HepG2 (cell line): ENCODE data around the gene DLL4. TPM values are rescaled to one million over a fixed set of nuclear protein-coding genes. Genes with fewer than 3 reads are reported as not detected.

Experiments used
- ARID3A ChIP-seq: IDR thresholded peaks from 2 replicates; pipeline ENCODE4 v1.6.1; 2012; ENCODE audit warnings: low read depth, low read length, improper control_type of control experiment
- ARNT ChIP-seq: fragments of 450-650 bp; IDR thresholded peaks from 2 replicates; pipeline ENCODE4 v1.6.1; 2017
- CBFB ChIP-seq: sonication (generic); formaldehyde crosslinking; IDR thresholded peaks from 2 replicates; pipeline ENCODE4 v1.4.0; 2020; ENCODE audit warnings: missing genetic modification reagents
- DBP ChIP-seq: sonication (generic); formaldehyde crosslinking; IDR thresholded peaks from 2 replicates; pipeline ENCODE4 v1.4.0; 2020; ENCODE audit warnings: missing genetic modification reagents; ENCODE audit errors: not compliant biosample characterization
- E2F1 ChIP-seq: sonication (generic); formaldehyde crosslinking; IDR thresholded peaks from 2 replicates; pipeline ENCODE4 v1.5.0; 2020; ENCODE audit warnings: missing genetic modification reagents
- GZF1 ChIP-seq: sonication (generic); formaldehyde crosslinking; IDR thresholded peaks from 2 replicates; pipeline ENCODE4 v1.5.1; 2020; ENCODE audit warnings: mild to moderate bottlenecking, missing genetic modification reagents
- HDAC1 ChIP-seq: sonication (generic); formaldehyde crosslinking; IDR thresholded peaks from 2 replicates; pipeline ENCODE4 v1.5.1; 2020; ENCODE audit warnings: mild to moderate bottlenecking, missing genetic modification reagents
- HMG20B ChIP-seq: conservative IDR thresholded peaks from 2 replicates; pipeline ENCODE4 v1.6.1; 2016; ENCODE audit warnings: missing genetic modification reagents, missing compliant biosample characterization
- LCORL ChIP-seq, 2 experiments: fragments of 450-650 bp in 1 of 2; sonication (generic) in 1 of 2; formaldehyde crosslinking in 1 of 2; IDR thresholded peaks; 2 replicates each; pipeline versions ENCODE4 v1.5.0 to v1.6.1; 2017 to 2020; ENCODE audit warnings: antibody characterized with exemption in 1 of 2, missing genetic modification reagents in 1 of 2
- NCOA2 ChIP-seq: sonication (generic); formaldehyde crosslinking; IDR thresholded peaks from 2 replicates; pipeline ENCODE4 v1.8.0; 2022; ENCODE audit warnings: inconsistent platforms
- NRL ChIP-seq: sonication (generic); formaldehyde crosslinking; IDR thresholded peaks from 2 replicates; pipeline ENCODE4 v1.5.0; 2020; ENCODE audit warnings: missing genetic modification reagents, mild to moderate bottlenecking, moderate library complexity, borderline replicate concordance
- PAF1 ChIP-seq: IDR thresholded peaks from 2 replicates; pipeline ENCODE4 v1.6.1; 2016; ENCODE audit warnings: missing genetic modification reagents, missing compliant biosample characterization
- RNF2 ChIP-seq: fragments of 450-650 bp; conservative IDR thresholded peaks from 2 replicates; pipeline ENCODE4 v1.6.1; 2016; ENCODE audit warnings: low read depth
- TSC22D2 ChIP-seq: sonication (generic); formaldehyde crosslinking; IDR thresholded peaks from 2 replicates; pipeline ENCODE4 v1.5.1; 2020; ENCODE audit warnings: missing genetic modification reagents, mild to moderate bottlenecking, borderline replicate concordance
- ZIK1 ChIP-seq: sonication (generic); formaldehyde crosslinking; IDR thresholded peaks from 2 replicates; pipeline ENCODE4 v1.5.0; 2020; ENCODE audit warnings: mild to moderate bottlenecking, low read depth, missing genetic modification reagents, borderline replicate concordance
- ZMYM4 ChIP-seq: sonication (generic); formaldehyde crosslinking; IDR thresholded peaks from 2 replicates; pipeline ENCODE4 v1.8.1; 2023; ENCODE audit warnings: mild to moderate bottlenecking, missing genetic modification reagents
- ZNF121 ChIP-seq: sonication (generic); formaldehyde crosslinking; IDR thresholded peaks from 2 replicates; pipeline ENCODE4 v1.5.0; 2020; ENCODE audit warnings: mild to moderate bottlenecking, missing genetic modification reagents
- ZNF34 ChIP-seq: sonication (generic); formaldehyde crosslinking; IDR thresholded peaks from 2 replicates; pipeline ENCODE4 v1.4.0; 2020; ENCODE audit warnings: mild to moderate bottlenecking, missing genetic modification reagents, borderline replicate concordance
- ZNF512B ChIP-seq: sonication (generic); formaldehyde crosslinking; IDR thresholded peaks from 2 replicates; pipeline ENCODE4 v1.5.1; 2020; ENCODE audit warnings: missing genetic modification reagents, mild to moderate bottlenecking, borderline replicate concordance
- ZNF841 ChIP-seq: sonication (generic); formaldehyde crosslinking; IDR thresholded peaks from 2 replicates; pipeline ENCODE4 v1.8.1; 2023; ENCODE audit warnings: missing genetic modification reagents, borderline replicate concordance
- polyA plus RNA-seq, 8 experiments: library from polyadenylated mRNA; depleted of rRNA in 3 of 8; stranded (reverse) in 7 of 8; unstranded in 1 of 8; fragments of >200 nt; fragmentation: Illumina TruSeq in 4 of 8; extraction: Trizol in 4 of 8; gene quantifications; 2 replicates each; pipeline versions ENCODE4 v1.2.1 to v1.2.3, GENCODE V29; 2011 to 2016; ENCODE audit warnings: low read depth in 4 of 8, missing spikeins in 1 of 8, mixed read lengths in 1 of 8; ENCODE audit not compliant: insufficient read depth in 1 of 8
- total RNA-seq, 5 experiments: library from RNA; depleted of rRNA; stranded (reverse); fragments of >200 nt; fragmentation: Illumina TruSeq; extraction: Trizol; gene quantifications; 2 replicates each; pipeline ENCODE4 v1.2.3, GENCODE V29; 2016; ENCODE audit warnings: low read depth in 1 of 5
- TF ChIP-seq, protein P1 (sequence below): sonication (generic); formaldehyde crosslinking; IDR thresholded peaks from 2 replicates; pipeline ENCODE4 v1.8.1; 2023; ENCODE audit warnings: missing genetic modification reagents, inconsistent platforms, borderline replicate concordance

DLL4 gene
- total and polyA plus RNA-seq, 2 of the 13 experiments (the other 11 are each of a cell fraction or from before 2014, with no cell fraction given) = 0.20 to 0.25 TPM

DNA sequence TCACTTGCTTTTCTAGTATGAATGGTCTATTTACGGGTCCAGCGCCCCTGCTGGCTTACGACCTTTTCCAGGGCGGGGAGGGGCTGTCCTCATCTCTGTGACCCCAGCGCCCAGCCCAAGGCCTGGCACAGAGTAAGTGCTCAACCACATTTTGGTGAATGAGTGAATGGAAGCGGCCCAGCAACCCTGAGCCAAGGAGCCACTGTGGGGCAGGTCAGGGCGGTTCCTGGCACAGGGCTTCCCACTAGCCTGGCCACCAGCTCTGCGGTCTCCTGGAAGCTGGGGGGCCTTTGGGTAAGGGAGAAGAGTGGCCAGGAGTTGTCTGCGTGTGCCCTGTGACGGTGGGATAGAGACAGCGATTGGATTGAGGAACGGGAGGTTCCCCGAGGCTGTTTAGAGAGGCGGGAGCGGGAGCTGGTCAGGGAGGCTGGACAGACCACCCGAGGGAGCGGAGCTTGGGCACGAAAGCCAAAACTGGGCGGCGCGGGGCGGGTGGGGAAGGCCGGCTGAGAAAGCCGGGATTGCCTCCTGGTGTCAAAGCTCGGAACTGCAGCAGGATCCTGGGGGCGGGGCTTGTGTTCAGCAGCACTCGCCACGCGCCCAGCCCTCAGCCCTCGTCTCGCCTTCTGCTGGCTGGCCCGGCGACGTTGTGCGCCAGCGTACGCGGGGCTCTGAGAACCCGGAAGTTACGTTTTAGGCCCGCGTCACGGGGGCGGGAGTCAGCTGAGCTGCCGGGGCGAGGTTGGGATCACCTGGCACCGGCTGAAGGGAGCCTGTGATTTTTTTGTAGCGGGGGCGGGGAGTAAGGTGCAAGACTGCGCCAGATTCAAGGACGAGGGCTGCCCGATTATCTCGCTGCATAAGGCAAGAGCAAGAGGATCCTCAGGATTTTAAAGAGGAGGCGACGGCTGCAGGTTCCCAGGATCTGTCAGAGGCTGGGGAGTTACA, 35.1 kb upstream of the DLL4 start, which contains the start of gene VPS18 (continued):
- TF ChIP-seq ZNF512B (CRISPR knock-in tag) (no peak), LCORL (IDR thresholded peaks at IDR 0.05) (no peak), LCORL (CRISPR knock-in tag; IDR thresholded peaks at IDR 0.05) (peak; percentile 92), ARNT (no peak), ZNF34 (CRISPR knock-in tag) (no peak), CBFB (CRISPR knock-in tag) (peak; percentile 66; the same call in 1 of the 2 replicates), ZIK1 (CRISPR knock-in tag) (0 out of 2 replicates have a peak, but pooled peaks have one; percentile 28), DBP (CRISPR knock-in tag) (no peak), HDAC1 (CRISPR knock-in tag) (peak; percentile 87), HMG20B (CRISPR knock-in tag) (no peak), PAF1 (CRISPR knock-in tag) (no peak), ARID3A (no peak), GZF1 (CRISPR knock-in tag) (no peak), NCOA2 (CRISPR knock-in tag) (no peak; the same call in 1 of the 2 replicates), TSC22D2 (no peak), RNF2 (no peak; the same call in 1 of the 2 replicates), ZNF121 (no peak), E2F1 (peak; percentile 70; the same call in 1 of the 2 replicates), ZNF841 (no peak), ZMYM4 (CRISPR knock-in tag) (peak; percentile 82), NRL (CRISPR knock-in tag) (no peak)
- TF ChIP-seq, protein P1, sequence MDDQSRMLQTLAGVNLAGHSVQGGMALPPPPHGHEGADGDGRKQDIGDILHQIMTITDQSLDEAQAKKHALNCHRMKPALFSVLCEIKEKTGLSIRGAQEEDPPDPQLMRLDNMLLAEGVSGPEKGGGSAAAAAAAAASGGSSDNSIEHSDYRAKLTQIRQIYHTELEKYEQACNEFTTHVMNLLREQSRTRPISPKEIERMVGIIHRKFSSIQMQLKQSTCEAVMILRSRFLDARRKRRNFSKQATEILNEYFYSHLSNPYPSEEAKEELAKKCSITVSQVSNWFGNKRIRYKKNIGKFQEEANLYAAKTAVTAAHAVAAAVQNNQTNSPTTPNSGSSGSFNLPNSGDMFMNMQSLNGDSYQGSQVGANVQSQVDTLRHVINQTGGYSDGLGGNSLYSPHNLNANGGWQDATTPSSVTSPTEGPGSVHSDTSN (CRISPR knock-in tag) = no peak
